OCI-LY1 (cell line): Measurements from ENCODE around the gene SAP30BP.

Experiments
- H2AFZ ChIP-seq: fragments of 200-600 bp; sonication (generic), shearing (Covaris generic); 2 replicates; pipeline ENCODE4 v1.6.0; 2014; ENCODE audit warnings: antibody characterized with exemption, mild to moderate bottlenecking, low read length
- H3F3A ChIP-seq: fragments of 200-600 bp; sonication (generic), shearing (Covaris generic); 2 replicates; pipeline ENCODE4 v1.6.0; 2014; ENCODE audit warnings: mild to moderate bottlenecking, antibody characterized with exemption, low read length, moderate library complexity; ENCODE audit not compliant: insufficient read depth
- H3K27ac ChIP-seq: fragments of 200-600 bp; sonication (generic); 2 replicates; pipeline ENCODE4 v1.5.1; 2014; ENCODE audit warnings: low read length, mixed run types, mild to moderate bottlenecking, low read depth; ENCODE audit not compliant: poor library complexity, severe bottlenecking
- H3K27me3 ChIP-seq: fragments of 200-600 bp; sonication (generic); 2 replicates; pipeline ENCODE4 v1.6.0; 2014; ENCODE audit warnings: antibody characterized with exemption, mild to moderate bottlenecking, low read length, moderate library complexity; ENCODE audit not compliant: insufficient read depth
- H3K36me3 ChIP-seq: fragments of 200-600 bp; sonication (generic); 2 replicates; pipeline ENCODE4 v1.6.1; 2014; ENCODE audit warnings: mild to moderate bottlenecking, antibody characterized with exemption, low read length, moderate library complexity, mixed read lengths; ENCODE audit not compliant: insufficient read depth
- H3K4me1 ChIP-seq: fragments of 200-600 bp; sonication (generic); 2 replicates; pipeline ENCODE4 v1.5.1; 2014; ENCODE audit warnings: mild to moderate bottlenecking, low read length, moderate library complexity; ENCODE audit not compliant: insufficient read depth, severe bottlenecking
- H3K4me2 ChIP-seq: fragments of 200-600 bp; sonication (generic), shearing (Covaris generic); 2 replicates; pipeline ENCODE4 v1.6.1; 2014; ENCODE audit warnings: low read length
- H3K4me3 ChIP-seq: fragments of 200-600 bp; sonication (generic); 2 replicates; pipeline ENCODE4 v1.5.1; 2014; ENCODE audit warnings: low read length, low read depth, mild to moderate bottlenecking, mixed read lengths; ENCODE audit not compliant: poor library complexity, severe bottlenecking
- H3K79me2 ChIP-seq: fragments of 200-600 bp; shearing (Covaris generic); 2 replicates; pipeline ENCODE4 v1.6.1; 2016; ENCODE audit warnings: mixed run types, low read length, mixed read lengths; ENCODE audit not compliant: insufficient read depth
- H3K9ac ChIP-seq: fragments of 200-600 bp; sonication (generic), shearing (Covaris generic); 2 replicates; pipeline ENCODE4 v1.6.1; 2014; ENCODE audit warnings: mild to moderate bottlenecking, low read length, mixed read lengths
- H3K9me2 ChIP-seq: fragments of 200-600 bp; sonication (generic), shearing (Covaris generic); 2 replicates; pipeline ENCODE4 v1.6.1; 2014; ENCODE audit warnings: low read depth, mild to moderate bottlenecking, low read length, mixed read lengths
- H3K9me3 ChIP-seq: fragments of 200-600 bp; shearing (Covaris generic); 2 replicates; pipeline ENCODE4 v1.6.1; 2014; ENCODE audit warnings: low read length, mixed read lengths
- H4K20me1 ChIP-seq: fragments of 200-600 bp; sonication (generic), shearing (Covaris generic); 2 replicates; pipeline ENCODE4 v1.6.0; 2016; ENCODE audit warnings: mild to moderate bottlenecking, low read length; ENCODE audit not compliant: insufficient read depth
- EZH2 ChIP-seq: fragments of 200-600 bp; sonication (generic), shearing (Covaris generic); IDR thresholded peaks from 2 replicates; pipeline ENCODE4 v1.8.0; 2017; ENCODE audit warnings: borderline replicate concordance, mixed run types, mild to moderate bottlenecking, antibody characterized with exemption, low read length, moderate library complexity, mixed read lengths
- TF ChIP-seq, protein P1 (sequence below): fragments of 200-600 bp; sonication (generic), shearing (Covaris generic); IDR thresholded peaks from 2 replicates; pipeline ENCODE4 v1.5.1; 2017; ENCODE audit warnings: mild to moderate bottlenecking, antibody characterized with exemption, low read length, moderate library complexity, mixed read lengths

SAP30BP gene

DNA sequence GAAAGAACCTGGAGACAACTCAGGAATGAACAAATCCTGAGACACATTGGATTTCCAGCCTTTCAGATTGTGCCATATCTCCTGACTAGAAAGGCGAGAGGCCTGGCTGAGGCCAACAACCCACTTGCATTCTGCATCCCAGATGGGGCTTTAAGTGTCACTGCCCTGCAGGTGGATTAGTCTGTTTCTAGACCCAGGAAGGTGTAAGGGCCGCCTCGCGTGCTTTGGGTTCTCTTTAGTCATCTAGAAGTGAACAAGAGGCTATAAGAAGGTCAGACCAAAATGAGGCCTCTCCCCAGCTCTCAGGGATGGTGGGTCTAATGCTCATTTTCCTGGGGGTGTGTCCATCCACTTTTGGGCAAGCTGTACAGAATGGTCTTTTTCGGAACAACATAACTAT lies 4.9 kb downstream of the SAP30BP start:
- H3K27ac ChIP-seq, result no peak overlapping the region
- H3K4me1 ChIP-seq, result peaks cover 13% of the 10 kb centered on the region
- H3K79me2 ChIP-seq, result peaks cover 29% of the 10 kb centered on the region
- H4K20me1 ChIP-seq, result no peaks in the 10 kb centered on the region
- no peaks in the 10 kb centered on the region for H3K9me3 ChIP-seq
- H3F3A ChIP-seq, result no peaks in the 10 kb centered on the region
- H3K4me2 ChIP-seq, result no peak overlapping the region
- H2AFZ ChIP-seq, result no peak overlapping the region
- TF ChIP-seq EZH2, result no peak
- TF ChIP-seq, protein P1, sequence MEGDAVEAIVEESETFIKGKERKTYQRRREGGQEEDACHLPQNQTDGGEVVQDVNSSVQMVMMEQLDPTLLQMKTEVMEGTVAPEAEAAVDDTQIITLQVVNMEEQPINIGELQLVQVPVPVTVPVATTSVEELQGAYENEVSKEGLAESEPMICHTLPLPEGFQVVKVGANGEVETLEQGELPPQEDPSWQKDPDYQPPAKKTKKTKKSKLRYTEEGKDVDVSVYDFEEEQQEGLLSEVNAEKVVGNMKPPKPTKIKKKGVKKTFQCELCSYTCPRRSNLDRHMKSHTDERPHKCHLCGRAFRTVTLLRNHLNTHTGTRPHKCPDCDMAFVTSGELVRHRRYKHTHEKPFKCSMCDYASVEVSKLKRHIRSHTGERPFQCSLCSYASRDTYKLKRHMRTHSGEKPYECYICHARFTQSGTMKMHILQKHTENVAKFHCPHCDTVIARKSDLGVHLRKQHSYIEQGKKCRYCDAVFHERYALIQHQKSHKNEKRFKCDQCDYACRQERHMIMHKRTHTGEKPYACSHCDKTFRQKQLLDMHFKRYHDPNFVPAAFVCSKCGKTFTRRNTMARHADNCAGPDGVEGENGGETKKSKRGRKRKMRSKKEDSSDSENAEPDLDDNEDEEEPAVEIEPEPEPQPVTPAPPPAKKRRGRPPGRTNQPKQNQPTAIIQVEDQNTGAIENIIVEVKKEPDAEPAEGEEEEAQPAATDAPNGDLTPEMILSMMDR, result no peak
- H3K9ac ChIP-seq, result no peak overlapping the region
- H3K27me3 ChIP-seq, result no peaks in the 10 kb centered on the region
- peaks cover 64% of the 10 kb centered on the region; the same call in 1 of the 2 replicates for H3K36me3 ChIP-seq
- H3K9me2 ChIP-seq, result no peaks in the 10 kb centered on the region
- H3K4me3 ChIP-seq, result no peak overlapping the region

DNA sequence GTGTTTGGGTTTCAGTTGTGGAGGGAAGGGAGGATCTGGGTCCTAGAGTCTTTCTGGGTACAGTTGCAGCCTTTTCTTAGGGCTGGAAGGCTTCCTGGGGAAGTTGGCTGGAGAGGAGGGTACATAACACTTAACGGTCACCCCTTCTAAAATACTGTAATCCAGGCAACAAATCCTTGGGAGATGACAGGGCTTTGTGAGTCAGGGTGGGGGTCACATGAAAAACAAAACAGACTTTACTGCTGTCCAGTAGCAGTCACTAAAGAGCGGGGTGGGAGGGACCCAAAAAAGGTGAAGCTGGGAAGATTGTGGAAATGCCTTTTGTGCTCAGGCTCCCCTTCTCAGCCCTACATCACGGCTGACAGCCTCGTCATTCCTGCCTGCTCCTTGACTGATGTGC lies 6.3 kb downstream of the SAP30BP start:
- Histone ChIP-seq H3K79me2 (peaks cover 16% of the 10 kb centered on the region), H3K4me1 (peaks cover 5% of the 10 kb centered on the region), H3K27ac (no peak overlapping the region), H3K36me3 (peaks cover 73% of the 10 kb centered on the region), H3K27me3 (no peaks in the 10 kb centered on the region), H4K20me1 (no peaks in the 10 kb centered on the region), H2AFZ (no peak overlapping the region), H3K9ac (no peak overlapping the region), H3K4me2 (no peak overlapping the region), H3K9me2 (no peaks in the 10 kb centered on the region), H3K4me3 (no peak overlapping the region), H3F3A (no peaks in the 10 kb centered on the region), H3K9me3 (no peaks in the 10 kb centered on the region)
- TF ChIP-seq, protein P1, result no peak
- TF ChIP-seq EZH2, result no peak

DNA sequence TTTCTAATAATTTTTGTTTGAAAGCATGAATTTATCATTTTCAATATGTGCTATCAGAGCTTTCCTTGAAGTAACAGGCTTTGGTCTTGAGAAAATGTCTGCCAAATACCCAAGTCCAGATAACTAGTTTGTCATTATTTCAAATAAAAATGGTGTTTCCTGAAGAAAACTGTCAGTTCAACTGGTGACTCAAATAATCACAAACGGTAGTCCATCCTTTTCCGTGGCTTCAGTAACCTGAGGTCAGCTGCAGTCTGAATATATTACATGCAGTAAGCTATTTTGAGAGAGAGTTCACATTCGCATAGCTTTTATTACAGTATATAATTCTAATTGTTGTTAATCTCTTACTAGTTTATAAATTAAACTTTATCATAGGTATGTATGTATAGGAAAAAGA lies 9.3 kb downstream of the SAP30BP start:
- Histone ChIP-seq H4K20me1 (no peaks in the 10 kb centered on the region), H3K36me3 (peaks cover 69% of the 10 kb centered on the region), H3K9ac (no peak overlapping the region), H3F3A (no peaks in the 10 kb centered on the region), H3K27me3 (no peaks in the 10 kb centered on the region), H3K9me3 (no peaks in the 10 kb centered on the region), H3K4me2 (no peak overlapping the region), H3K4me3 (no peak overlapping the region), H3K79me2 (no peaks in the 10 kb centered on the region), H3K9me2 (no peaks in the 10 kb centered on the region), H3K4me1 (no peaks in the 10 kb centered on the region), H3K27ac (no peak overlapping the region), H2AFZ (no peak overlapping the region)
- no peak for TF ChIP-seq EZH2
- TF ChIP-seq, protein P1, result no peak
